SU-DHL-6 (cell line): Measurements from ENCODE around the gene CITED2.

Experiments
- EZH2phosphoT487 ChIP-seq: fragments of 200-600 bp; sonication (generic), shearing (Covaris generic); conservative IDR thresholded peaks from 2 replicates; pipeline ENCODE4 v1.6.1; 2018; ENCODE audit warnings: mild to moderate bottlenecking, antibody characterized with exemption, low read length, moderate library complexity, mixed read lengths
- TF ChIP-seq, protein P1 (sequence below): fragments of 200-600 bp; sonication (generic); IDR thresholded peaks from one replicate; pipeline ENCODE4 v1.5.1; 2017; ENCODE audit warnings: antibody characterized with exemption, mild to moderate bottlenecking, low read length, moderate library complexity; ENCODE audit not compliant: insufficient read depth, poor library complexity, severe bottlenecking

DNA sequence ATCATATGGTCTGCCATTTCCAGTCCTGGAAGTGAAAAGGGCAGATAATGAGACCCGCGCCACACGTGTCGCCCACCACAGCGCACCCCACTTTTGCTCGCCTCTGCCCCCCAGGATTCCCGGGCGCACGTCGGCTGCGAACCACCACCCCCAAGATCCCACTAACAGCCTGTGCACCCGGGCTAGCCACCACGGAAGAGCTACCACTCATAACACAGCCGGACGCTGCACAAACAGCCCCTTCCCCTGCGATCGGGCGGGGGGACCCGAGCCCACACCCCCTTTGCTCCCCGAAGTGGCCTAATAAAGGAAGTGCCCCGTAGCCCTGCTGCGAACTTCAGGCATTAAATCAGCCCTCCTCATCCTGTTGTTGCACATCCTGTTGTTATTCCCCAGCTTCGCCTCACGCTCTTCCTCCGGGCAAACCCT is 506 bp downstream of the CITED2 start:
- TF ChIP-seq, protein P1, sequence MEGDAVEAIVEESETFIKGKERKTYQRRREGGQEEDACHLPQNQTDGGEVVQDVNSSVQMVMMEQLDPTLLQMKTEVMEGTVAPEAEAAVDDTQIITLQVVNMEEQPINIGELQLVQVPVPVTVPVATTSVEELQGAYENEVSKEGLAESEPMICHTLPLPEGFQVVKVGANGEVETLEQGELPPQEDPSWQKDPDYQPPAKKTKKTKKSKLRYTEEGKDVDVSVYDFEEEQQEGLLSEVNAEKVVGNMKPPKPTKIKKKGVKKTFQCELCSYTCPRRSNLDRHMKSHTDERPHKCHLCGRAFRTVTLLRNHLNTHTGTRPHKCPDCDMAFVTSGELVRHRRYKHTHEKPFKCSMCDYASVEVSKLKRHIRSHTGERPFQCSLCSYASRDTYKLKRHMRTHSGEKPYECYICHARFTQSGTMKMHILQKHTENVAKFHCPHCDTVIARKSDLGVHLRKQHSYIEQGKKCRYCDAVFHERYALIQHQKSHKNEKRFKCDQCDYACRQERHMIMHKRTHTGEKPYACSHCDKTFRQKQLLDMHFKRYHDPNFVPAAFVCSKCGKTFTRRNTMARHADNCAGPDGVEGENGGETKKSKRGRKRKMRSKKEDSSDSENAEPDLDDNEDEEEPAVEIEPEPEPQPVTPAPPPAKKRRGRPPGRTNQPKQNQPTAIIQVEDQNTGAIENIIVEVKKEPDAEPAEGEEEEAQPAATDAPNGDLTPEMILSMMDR: no peak
- TF ChIP-seq EZH2phosphoT487: no peak
